ENCODE measurements around the gene CAST.

GRCh38 chr5:96775050-96775449, 112.9 kb downstream of the CAST start:
- TF ChIP-seq CTCF (IDR thresholded peaks at IDR 0.05): no peak
- no peak for TF ChIP-seq POLR2A (IDR thresholded peaks at IDR 0.05)
